Stimulated activated CD4-positive, alpha-beta T cell treated with anti-CD3 and anti-CD28 coated beads, Interleukin-2, amount 100 ng/mL, for 24 hours (primary cell): ENCODE results near the gene MMEL1.
A peak's percentile ranks its signal among the peaks of the same experiment; 100 is the strongest.
"Not testable (repeated sequence)": the region's sequence is repeated elsewhere in the genome, so short reads cannot be mapped to it uniquely, and the experiment has no call there.

Experiments
- DNase-seq, 2 donors: peaks; one replicate each; pipeline ENCODE4 v3.0.0-alpha.2; 2020

The MMEL1 gene

DNA sequence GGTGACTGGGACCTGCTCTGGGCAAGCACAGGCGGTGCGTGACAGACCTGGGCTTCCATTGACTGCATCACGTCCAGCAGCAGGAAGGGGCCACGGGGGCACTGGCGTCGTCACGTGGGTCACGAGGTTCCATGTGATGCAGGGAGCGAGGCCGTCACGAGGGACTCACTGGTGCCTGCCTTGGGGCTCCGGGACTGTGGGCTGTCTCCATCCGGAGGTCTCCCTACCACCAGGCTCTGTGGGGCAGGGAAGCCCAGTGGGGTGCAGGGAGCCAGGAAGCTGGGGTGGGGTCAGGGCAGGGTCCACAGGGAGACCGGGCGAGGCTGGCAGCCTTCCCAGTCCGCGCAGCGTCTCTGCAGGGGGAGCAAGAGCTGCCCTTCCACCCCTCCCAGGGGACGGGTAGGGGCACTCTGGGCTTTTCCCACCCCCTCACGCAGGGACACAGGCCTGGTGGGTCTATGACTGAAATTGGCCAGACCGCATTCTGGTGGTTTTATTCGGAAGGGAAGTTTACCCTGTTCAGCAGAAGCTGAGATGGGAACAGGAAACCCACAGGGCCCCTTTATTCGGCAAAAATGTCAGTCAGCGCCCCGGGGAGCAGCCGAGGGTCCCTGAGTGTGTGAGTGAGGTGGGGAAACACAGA, 77.1 kb downstream of the MMEL1 start:
- DNase-seq, result peak; percentile 74 to 79

DNA sequence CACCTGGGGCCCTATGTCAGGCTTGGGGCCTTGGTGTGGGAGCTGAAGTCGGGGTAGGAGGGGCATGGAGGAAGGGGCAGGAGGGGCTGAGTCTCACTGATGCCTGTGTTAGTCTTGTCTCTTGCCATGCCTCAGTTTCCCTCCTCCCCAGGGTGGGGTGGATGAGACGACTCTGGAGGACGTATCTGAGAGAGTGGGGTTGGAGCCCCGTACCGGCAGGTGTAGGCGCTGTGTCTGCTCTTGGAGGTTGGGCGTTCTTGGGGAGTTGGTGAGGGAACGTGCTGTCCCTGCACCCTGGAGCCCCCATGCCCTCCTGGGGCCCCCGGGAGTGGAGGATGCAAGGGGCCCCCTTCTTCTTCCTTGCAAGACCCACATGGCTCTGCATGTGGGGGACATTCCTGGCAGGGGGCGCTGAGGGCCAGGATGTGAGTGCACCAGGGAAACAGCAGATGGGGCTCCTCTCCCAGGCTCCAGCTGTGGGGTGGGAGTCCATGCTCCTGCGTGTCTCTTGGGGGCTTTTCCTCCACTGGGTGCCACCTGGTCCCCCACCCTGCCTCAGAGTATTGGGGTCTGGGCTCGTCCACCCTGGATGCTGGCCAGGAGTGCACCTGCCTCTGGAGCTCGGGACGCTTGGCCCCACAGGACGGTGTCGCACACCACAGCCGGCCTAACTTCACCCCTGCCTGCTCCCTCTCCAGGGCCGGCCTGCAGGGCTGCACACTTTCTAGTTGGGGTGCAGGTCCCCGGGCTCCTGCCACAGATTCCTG, 78.0 kb downstream of the MMEL1 start:
- DNase-seq, result peak; percentile 55 to 62

DNA sequence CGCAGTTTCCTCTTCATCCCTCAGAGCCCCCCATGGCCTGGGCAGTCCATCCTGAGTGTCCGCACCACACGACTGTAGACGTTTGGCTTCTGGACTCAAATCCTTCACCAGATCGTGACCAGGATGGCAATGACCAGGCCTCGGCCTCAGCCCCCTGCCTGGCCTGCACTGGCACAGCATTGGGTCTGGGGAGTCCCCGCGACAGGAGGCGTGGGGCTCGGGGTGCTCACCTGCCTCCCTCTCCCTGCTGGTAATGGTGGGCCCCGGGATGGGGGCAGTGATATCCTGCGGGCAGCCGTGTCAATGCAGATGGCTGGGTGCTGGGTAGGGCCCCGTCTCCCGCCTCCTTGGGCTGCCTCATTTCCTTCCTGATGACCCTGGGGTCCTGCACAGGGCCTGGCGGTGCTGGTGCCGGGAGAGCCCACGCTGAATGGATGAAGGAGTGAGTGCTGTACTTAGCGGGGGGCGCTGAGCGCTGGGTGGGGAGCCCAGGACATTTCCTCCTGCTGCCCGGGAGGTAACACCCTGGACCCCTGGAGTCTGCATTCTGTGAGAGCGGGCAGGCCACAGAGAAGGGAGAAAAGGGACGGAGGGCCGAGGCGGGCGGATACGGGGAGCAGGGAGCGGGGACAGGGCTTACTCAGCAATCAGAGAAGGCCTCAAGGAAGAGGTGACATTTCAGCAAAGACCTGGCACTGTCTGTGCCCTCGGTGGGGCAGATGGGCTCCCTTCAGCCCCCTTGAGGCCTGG, 78.8 kb downstream of the MMEL1 start:
- DNase-seq, result no peak

DNA sequence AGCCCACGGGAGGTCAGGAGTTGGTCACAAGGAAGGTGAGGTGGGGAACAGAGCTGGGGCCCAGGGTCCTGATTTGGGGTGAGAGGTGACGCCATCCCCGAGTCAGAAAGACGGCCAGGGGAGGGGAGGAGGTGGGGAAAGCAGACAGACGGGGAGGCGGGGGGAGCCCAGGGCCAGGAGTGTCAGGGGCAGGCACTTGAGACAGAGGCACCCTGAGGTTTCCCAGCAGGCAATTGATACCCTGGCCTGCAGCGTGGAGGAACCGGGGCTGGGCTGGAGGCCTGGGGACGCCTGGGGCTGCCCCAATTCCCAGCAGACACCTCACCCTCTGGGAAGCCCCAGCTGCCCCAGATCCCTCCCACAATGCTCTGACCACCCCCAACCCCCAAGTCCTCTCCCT, 79.7 kb downstream of the MMEL1 start:
- DNase-seq, result not testable (repeated sequence)

DNA sequence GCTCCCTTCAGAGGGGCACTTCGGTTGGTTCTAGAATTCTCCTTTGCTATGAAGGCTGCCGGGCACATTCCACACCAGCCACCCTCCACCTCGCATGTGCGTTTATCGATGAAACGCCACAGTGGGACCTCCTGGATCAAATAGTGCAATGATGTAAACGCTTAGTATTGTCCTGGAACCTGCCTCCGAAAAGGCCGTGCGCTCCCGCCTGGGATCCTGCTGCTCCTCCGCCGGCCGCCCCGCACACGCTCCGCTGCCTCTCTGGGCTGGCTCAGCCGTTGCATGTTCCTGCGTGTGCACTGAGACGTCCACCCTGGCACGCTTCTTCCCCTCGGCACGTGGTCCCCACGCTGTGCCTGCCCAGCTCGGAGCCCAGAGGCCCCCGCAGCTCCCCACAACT, 80.6 kb downstream of the MMEL1 start:
- no peak for DNase-seq

DNA sequence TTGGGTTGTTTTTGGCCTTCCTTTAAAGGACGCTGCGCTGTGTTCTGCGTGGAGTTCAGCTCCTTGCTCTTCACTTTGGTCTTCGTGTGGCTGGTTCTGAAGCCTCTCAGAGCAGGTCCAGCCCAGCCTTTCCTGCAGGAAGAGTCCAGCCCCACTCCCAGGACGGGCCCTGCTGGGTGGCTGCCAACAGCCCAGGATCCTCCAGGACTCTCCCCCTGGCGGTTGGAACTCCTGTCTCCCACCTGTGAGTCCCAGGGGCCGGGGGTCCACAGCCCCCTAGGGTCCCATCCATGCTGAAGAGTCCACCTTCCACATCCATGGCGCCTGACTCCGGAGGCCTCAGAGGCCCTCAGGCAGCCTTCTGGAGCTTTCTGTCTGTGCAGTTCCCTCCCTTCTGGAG, 81.3 kb downstream of the MMEL1 start:
- DNase-seq, result not testable (repeated sequence)

DNA sequence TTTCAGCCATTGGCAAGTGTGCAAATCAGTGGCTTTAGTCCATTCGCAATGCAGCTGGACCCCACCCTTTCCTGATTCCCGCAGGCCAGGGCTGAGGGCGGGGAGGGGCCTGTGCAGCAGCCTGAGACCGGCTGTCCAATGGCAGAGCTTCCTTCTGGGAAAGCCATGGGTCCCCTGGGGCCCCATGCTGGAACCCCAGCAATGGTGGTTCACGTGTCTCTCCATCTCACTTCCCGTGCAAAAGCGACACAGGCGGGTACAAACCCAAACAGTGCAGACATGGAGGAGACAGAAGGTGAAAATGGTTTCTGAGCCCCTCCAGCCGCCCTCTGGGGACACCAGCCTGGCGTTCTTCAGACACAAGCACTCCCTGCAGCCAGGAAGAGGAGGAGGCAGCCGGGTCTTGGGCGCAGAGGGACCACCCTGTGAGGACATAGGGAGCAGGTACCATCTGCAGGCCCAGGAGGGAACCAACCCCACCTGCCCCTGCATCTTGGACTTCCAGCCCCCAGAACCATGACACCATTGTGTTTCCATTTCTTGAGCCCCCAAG, 82.4 kb downstream of the MMEL1 start:
- not testable (repeated sequence) for DNase-seq

DNA sequence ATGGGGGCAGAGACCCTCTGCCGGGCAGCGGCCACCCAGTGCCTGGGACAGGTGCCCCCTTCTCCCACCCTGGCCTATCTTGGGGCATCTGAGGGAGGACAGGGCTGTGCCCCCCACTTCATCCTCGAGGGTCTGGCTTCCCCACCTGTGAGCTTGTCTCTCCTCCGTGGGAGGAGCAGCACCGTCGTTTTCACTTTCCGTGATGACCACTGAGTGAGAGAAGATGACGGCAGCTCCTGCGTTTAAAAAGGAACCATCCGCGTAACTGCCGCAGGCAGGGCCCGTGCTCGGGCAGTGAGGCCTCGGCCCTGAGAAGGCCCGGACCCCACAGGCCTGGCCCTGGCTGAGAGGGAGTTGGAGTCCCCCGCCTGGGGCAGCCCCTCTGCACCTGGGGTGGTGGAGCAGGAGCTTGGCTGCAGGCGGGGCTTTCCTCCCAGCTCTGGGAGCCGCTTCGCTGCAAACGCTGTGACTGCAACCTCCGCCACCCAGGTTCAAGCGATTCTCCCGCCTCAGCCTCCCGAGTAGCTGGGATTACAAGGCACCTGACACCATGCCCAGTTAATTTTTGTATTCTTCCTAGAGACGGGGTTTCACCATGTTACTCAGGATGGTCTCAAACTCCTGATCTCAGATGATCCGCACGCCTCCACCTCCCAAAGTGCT, 83.3 kb downstream of the MMEL1 start:
- not testable (repeated sequence) for DNase-seq

DNA sequence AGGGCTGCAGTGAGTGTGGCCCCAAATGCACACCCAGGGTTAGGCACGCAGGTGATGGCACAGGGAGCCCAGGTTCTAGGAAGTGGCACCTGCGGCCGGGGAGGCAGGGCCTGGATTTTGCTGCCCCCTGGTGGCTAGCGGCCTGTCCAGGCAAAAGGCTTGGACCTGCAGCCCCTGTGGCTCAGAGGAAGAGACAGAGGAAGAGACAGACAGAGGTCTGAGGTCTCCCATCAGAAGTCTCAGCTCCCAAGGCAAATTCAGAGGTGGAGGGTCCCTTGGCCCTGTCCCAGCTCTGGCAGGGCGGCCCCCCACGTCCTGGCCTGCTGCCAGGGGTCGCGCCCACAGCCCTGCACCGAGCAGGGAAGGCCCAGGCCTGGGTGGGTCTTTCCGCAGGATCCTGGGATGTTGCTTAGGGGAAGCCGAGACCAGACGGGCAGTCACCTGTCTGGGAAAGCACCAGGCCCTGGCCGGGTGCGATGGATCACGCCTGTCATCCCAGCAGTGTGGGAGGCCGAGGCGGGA, 84.7 kb downstream of the MMEL1 start:
- peak; percentile 86 to 87 for DNase-seq

DNA sequence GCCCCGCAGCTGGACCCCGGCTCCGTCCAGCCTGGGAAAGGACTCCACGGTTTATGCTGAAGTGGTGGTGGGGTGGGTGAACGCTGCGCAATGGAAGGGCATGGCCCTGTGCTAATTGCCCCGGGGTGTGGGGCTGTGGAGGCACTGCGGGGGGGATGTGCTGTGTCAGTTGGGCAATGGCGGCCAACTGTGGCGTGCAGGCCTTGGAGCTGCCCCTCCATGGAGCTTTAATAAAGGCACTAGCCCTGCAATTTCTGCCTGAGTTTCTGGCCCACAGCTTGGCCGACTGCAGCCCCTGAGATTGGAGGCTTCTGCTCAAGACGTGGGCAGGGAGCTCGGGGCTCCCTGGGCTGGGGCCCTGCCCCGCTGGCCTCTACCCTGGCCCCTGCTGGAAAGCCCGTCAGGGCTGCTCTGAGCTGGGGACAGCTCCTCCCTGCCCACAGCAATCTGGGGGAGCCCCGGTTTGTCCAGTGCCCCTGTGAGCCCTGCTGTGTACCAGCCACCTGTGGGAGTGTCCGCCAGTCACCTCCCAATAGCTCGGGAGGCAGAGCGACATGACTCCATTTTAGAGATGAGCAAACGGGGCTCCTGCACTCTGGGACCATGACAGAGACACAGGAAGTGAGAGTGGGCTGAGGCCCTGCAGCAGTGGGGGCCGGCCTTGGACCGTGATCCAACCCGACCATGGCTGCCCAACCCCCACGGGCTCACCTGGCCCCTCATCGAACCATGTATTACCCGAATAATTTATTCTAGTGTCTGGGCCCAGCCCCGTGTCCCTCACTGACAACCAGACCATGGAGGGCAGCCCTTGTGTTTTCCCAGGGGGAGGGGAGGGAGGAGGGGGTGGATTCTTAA, 85.4 kb downstream of the MMEL1 start:
- DNase-seq, result peak; percentile 59 to 68

DNA sequence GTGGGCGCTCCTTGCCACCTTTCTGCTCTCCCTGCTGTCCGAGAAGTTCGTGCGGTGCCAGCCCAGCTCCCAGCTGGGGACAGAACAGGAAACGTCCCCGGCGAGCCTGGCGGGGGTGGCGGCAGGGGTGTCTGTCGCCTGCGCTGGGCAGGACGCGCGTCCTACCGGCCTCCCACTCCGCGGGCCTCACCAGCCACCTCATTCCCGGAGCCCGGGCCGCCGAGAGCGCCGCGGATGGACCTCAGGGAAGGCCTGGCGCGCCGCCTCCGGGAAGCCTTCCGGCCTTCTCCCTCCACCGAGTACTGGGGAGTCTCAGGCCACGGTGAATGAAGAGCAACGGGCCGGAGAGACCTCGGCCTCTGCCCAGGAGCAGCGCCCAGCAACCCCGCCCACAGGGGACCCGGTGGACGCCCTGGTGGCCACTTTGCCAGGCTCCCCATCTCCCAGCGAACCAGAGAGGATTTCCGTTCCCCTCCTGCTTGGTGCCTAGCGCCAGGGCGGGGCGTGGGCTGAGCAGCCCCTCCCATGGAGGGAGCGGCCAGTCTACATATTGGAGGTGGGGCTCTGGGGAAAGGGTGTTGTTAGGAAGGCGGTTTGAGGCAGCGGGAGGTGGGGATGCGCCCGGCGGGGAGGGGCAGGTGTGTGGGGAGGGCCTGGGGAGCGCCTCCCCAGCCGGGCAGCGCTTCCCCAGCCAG, 86.2 kb downstream of the MMEL1 start:
- DNase-seq, result peak; percentile 78 to 88

DNA sequence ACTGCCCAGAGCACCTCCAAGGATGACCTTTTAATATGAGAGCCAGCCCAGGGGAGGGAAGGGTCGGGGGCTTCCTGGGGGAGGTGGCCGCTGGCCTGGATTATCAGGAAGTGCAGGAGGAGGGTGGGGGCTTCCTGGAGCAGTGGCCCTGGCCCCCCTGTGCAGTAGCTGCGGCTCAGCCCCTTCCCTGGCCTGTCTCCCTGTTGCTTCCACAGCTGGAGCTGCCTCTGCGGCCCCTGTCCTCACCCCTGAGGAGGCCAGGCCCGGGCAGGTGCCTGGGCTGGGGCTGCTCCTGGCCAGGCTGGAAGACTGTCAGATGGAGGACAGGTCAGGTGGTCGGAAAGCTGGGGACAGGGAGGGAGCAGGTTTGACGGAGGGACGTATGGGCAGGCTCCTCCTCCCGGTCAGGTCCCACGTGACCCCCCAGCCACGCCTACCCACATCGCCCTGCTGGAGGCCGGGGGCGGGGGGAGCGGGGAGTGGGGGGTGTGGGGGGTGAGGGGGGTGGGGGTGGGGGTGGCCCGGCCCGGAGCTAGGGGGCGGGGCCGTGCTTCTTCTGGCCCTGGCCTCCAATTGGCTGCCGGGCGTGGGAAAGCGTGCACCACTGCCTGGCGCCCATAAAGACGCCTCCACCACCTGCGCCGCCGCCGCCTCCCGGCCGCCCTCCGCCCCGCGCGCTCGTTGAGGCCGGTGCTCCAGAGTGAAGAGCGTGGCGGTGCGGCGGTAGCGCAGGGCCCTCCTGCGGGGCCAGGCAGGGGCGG, 86.9 kb downstream of the MMEL1 start:
- DNase-seq, result peak; percentile 84 to 86

DNA sequence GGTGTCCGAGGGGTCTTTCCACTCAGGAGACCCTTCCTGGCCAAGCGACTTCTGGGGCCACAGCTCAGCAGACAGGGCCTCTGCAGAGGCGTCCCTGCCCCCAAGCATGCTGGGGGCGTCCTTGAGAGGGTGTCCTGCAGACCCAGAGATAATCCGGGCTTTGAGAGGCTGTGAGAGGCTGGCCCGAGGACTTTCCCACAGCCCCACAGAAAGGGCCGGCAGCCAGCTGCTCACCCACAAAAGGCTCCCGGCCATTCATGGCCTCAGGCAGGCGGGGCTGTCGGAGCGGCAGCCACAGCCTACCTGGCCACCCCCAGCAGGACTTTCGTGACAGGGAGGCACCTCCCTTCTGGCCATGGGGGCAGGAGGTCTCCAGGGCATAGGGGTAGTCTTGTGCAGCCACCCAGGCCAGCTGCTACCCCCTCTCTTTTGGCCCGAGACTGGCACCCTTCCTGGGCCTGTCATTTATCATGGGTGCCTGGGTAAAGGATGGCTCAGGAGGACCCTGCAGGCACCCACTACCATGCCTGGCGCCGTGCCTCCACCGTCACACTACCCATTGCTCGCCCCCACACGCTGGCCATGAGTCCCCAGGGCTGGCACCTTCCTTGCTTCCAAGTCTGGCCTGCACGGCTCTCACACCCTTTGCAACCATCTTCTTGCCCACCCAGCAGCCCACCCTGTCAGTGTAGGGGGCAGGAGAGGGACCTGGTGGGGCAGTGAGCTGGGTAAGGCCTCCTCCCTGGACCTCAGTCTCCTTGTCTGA, 87.8 kb downstream of the MMEL1 start:
- DNase-seq, result no peak

DNA sequence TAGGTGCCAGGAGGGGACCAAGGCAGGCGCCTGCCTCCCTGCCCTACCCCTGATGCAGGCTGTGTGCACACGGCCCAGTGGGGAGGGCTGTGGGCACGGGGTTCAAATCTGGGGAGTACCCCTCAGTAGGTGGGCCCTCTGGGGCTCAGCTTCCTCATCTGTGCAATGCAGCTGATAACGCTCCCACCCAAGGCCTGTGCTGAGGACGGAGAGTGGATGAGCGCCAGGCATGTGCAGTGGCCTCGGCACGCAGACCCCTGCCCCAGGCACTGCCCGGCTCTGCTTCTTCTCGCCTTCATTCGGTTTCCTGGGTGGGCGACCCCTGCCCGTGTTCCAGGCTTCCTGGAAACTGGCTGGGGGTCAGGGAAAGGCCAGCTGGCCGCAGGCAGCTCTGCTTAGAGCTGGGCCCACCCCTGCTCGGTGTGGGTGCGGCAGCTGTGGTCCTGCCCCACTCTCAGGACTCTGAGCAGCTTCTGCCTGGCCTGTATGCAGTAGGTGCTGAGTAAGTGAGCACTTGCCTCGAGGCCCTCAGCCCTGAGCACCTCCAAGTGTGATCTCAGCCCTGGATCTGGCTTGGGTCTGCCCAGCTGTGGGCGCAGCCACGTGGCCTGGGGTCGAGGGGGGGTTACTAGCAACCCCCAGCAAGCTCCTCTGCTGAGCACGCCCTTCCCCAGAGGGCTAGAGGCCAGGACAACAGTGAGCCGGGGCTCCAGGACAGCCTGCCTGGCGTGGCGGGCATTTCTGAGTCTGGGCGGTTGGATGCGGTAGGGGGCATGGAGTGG, 88.5 kb downstream of the MMEL1 start:
- DNase-seq, result no peak

DNA sequence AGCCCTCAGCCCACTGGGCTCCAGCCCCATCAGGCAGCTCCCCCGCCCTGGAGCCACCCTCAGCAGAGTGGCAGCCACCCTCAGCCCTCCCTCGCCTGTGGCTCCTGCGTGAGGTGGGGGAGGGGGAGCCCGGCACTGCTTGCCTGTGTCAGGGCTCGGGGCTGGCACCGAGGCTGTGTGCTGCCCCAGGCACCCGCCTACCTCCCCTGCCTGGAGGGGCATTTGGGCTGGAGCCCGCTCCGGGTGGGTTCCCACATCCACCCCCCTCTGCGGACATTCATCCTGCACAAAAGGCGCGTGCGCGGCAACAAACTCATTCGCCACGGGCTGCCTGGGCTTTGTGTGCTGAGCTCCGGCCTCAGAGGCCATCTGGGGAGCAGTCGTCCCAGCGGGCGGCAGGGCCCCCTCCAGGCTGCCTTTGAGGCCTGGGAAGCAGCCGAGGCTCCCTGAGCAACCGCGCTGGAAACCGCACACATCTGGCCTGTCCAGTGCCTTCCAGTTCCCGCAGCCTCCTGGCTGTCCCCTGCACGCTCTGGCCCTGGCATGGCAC, 89.2 kb downstream of the MMEL1 start:
- DNase-seq, result peak in 1 of 2 donors; percentile 49

DNA sequence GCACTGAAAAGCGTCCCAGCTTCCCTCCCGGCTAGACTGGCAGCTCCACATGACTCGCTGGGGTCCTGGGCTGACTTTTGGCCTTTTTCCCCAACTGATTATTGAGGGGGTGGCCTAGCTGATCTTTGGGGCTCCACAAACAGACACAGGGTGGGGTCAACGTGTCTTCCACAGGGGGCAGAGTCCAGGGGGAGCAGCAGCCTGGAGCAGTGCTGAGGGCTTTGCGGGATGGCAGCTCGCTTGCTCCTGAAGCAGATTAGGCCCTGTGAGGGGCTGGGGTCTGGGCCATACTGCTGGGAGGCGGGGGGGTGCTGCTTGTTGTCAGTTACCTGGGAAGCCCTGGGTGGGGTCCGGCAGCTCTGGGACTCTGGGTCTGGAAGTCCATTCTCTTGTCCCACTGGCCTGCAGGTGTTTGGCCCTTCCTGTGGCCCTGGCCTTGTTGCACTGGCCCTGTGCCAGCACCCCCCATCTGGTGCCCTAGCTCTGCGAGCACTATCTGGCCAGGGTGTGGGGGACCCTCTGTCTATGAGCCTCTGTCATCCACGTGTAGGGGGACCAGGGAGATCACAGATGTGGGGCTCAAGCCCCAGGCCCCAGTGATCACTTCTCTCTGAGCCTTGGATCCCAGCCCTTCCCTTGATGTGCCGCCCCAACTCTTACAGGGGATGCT, 90.4 kb downstream of the MMEL1 start:
- no peak for DNase-seq

DNA sequence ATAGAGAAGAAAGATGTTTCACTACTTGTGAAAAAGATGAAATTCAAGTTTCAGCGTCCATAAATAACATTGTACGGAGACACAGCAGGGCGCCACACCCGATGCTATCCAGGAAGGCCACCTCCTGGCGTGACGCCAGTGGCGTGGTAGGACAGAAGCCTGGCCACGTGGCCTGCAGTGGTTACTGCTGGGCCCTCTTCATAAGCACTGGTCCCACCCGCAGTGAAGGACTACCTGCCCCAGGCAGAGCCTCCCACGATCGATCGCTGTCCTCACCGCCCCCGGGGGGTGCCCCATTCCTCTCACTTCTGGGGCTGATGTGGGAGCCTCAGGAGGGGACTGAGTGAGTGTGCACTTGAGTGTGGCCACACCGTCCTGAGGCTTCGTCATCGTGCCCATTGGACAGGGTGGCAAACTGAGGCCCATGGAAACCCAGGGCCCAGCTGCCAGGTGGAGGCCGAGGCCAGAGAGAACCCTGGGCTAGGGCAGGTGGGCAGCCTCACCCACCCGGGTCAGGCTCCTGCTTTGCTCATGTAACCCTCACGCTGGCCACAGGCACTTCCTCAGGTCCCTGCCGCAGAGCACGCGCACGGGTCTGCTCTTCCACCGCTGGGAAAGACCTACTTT, 91.1 kb downstream of the MMEL1 start:
- DNase-seq, result no peak
